Measurements from ENCODE around the gene IL18.
"Not testable (repeated sequence)": the region's sequence is repeated elsewhere in the genome, so short reads cannot be mapped to it uniquely, and the experiment has no call there.

The IL18 gene

DNA sequence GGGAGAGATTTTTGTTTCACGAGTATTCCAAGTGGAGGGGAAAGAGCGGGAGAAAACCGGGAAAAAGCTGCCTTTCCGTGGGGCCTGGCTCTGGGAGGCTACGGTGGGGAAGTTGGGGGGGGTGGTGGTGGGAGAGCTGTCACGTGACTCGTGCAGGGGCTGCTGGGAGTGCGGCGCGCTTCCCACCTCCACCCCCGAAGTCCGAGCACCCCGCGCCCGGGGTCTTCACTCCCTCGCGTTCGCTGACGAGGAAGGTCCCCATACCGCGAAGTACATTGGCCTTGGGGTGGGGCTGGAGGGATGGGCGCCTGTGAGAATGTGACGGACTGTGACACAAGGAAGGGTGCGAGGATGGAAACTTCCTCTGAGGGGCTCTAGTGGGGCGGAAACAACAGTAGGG is 3.3 kb upstream of the IL18 start, which contains the start of gene TEX12:
Gene TEX12 (plus strand): TSS at position 228 of the 400 bp plus-strand sequence. CDS start 1,897 bp downstream, outside the sequence.
- H3K4me2 ChIP-seq (ENCODE audit: low read length), result no peak within 1 kb of the TSS
- WGBS (ENCODE audit: extremely low coverage, insufficient coverage, low lambda C conversion rate), result no CpG with 5 or more reads among the region's 25 CpGs
- no peaks in the 10 kb centered on the region for H3K36me3 ChIP-seq (ENCODE audit: control insufficient read depth, insufficient read depth, low read length)
- no peaks in the 10 kb centered on the region for H3K79me1 ChIP-seq (ENCODE audit: low read length)
- no peak within 1 kb of the TSS for H3K23ac ChIP-seq (ENCODE audit: low read length)
- no peak within 1 kb of the TSS for H2BK120ac ChIP-seq (ENCODE audit: low read depth, low read length)
- no peak within 1 kb of the TSS for H3K9ac ChIP-seq (ENCODE audit: low read length)
- no peak for DNase-seq
- no peak within 1 kb of the TSS for H2AK5ac ChIP-seq (ENCODE audit: low read length)
- H2BK15ac ChIP-seq (replicated peaks; ENCODE audit: low read depth), result no peak within 1 kb of the TSS
- H3K56ac ChIP-seq (ENCODE audit: low read length), result no peak within 1 kb of the TSS
- H4K8ac ChIP-seq (ENCODE audit: low read depth, low read length), result no peak within 1 kb of the TSS
- H3K4ac ChIP-seq (ENCODE audit: low read depth, low read length), result peak within 1 kb of the TSS; percentile 60
- H3K27ac ChIP-seq (ENCODE audit: low read depth, low read length), result no peak within 1 kb of the TSS
- H2BK5ac ChIP-seq (ENCODE audit: low read length), result no peak within 1 kb of the TSS
- H3K27me3 ChIP-seq (ENCODE audit: insufficient read depth, low read length, poor library complexity), result no peaks in the 10 kb centered on the region
- H3K18ac ChIP-seq (ENCODE audit: low read length), result no peak within 1 kb of the TSS
- H3K4me1 ChIP-seq (ENCODE audit: control insufficient read depth, low read depth, low read length), result no peaks in the 10 kb centered on the region
- no peak within 1 kb of the TSS for H3K4me3 ChIP-seq (ENCODE audit: low read length)
- no peak within 1 kb of the TSS for H4K5ac ChIP-seq (ENCODE audit: low read length)
- no peaks in the 10 kb centered on the region for H3K79me2 ChIP-seq (ENCODE audit: control insufficient read depth, insufficient read depth, low read length)

- H3K79me2 ChIP-seq (ENCODE audit: control insufficient read depth, insufficient read depth, low read length), result no peaks in the 10 kb centered on the region
- no peak overlapping the region for H3K4ac ChIP-seq (ENCODE audit: low read depth, low read length)
- H3K36me3 ChIP-seq (ENCODE audit: control insufficient read depth, insufficient read depth, low read length), result no peaks in the 10 kb centered on the region
- H2BK120ac ChIP-seq (ENCODE audit: low read depth, low read length), result no peak overlapping the region
- H3K56ac ChIP-seq (ENCODE audit: low read length), result no peak overlapping the region
- no peak overlapping the region for H2BK5ac ChIP-seq (ENCODE audit: low read length)
- H3K18ac ChIP-seq (ENCODE audit: low read length), result no peak overlapping the region
- no peak overlapping the region for H2BK15ac ChIP-seq (replicated peaks; ENCODE audit: low read depth)
- no peaks in the 10 kb centered on the region for H3K27me3 ChIP-seq (ENCODE audit: insufficient read depth, low read length, poor library complexity)
- no peaks in the 10 kb centered on the region for H3K4me1 ChIP-seq (ENCODE audit: control insufficient read depth, low read depth, low read length)
- no peak for DNase-seq
- WGBS (ENCODE audit: extremely low coverage, insufficient coverage, low lambda C conversion rate), result no CpG with 5 or more reads among the region's 8 CpGs
- no peak overlapping the region for H3K27ac ChIP-seq (ENCODE audit: low read depth, low read length)
- no peaks in the 10 kb centered on the region for H3K79me1 ChIP-seq (ENCODE audit: low read length)
- no peak overlapping the region for H3K4me3 ChIP-seq (ENCODE audit: low read length)
- no peak overlapping the region for H4K8ac ChIP-seq (ENCODE audit: low read depth, low read length)
- no peak overlapping the region for H3K23ac ChIP-seq (ENCODE audit: low read length)
- H4K5ac ChIP-seq (ENCODE audit: low read length), result no peak overlapping the region
- H3K9ac ChIP-seq (ENCODE audit: low read length), result no peak overlapping the region
- no peak overlapping the region for H3K4me2 ChIP-seq (ENCODE audit: low read length)
- no peak overlapping the region for H2AK5ac ChIP-seq (ENCODE audit: low read length)
These were observed 2.7 kb upstream of the IL18 start for GRCh38 chr11:112166562-112166961.

DNA sequence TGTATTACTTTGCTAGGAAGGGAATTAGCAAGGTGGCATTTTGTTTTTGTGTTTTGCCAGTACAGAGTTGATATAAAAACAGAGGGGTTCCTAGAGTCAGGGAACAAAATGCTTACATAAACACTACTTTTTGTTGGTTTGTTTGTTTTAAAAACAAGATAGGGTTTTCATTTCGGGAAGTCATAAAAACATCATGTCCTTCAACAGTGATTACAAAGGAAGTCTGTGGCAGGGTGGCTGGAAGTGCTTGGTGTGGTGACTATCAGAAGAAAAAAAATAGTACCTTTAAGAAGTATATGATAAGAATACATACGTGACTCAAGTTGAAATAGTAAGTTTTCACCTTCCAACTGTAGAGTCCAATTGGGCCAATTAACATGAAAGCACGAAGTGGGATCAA is 1.2 kb upstream of the IL18 start:
- Histone ChIP-seq H4K8ac (ENCODE audit: low read depth, low read length) (no peak overlapping the region), H3K18ac (ENCODE audit: low read length) (no peak overlapping the region)

DNA sequence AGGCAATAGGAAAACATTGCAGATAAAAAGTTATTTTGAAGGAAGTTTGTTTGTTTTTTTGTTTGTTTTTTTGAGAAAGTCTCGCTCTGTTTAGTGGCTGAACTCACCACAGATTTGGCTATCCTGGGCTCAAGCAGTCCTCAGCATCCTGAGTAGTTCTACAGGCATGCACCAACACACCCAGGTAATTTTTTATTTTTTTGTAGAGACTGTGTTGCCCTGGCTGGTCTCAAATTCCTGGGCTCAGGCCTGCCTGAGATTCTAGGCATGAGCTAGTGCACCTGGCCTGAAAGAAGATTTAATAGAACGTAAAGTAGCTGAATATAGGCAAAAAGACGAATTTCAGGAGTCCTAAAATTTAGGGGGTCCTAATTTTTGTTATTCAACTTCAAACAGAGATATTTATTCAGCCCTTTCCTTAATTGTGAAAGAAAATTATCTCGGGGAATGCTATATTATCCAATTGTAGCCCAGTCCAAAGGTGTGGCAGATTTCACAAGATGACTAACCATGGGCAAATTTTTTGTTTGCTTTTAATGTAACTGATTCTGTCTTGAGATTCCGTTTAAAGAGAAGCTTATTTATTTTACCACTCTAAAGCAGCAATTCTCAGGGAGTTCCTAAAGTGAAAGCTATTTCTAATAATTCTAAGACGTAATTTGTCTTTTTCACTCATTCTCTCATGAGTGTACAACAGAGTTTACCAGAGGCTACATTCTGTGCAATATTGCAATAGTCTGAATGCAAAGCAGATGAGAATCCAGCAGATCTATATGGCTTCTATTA is 940 bp downstream of the IL18 start:
- Histone ChIP-seq H2BK15ac (replicated peaks; ENCODE audit: low read depth) (no peak overlapping the region), H3K56ac (ENCODE audit: low read length) (no peak overlapping the region), H3K9ac (ENCODE audit: low read length) (no peak overlapping the region), H3K4ac (ENCODE audit: low read depth, low read length) (no peak overlapping the region), H3K79me1 (ENCODE audit: low read length) (no peaks in the 10 kb centered on the region), H3K79me2 (ENCODE audit: control insufficient read depth, insufficient read depth, low read length) (no peaks in the 10 kb centered on the region), H3K4me2 (ENCODE audit: low read length) (no peak overlapping the region), H3K27ac (ENCODE audit: low read depth, low read length) (no peak overlapping the region), H2BK120ac (ENCODE audit: low read depth, low read length) (no peak overlapping the region), H3K18ac (ENCODE audit: low read length) (no peak overlapping the region), H3K23ac (ENCODE audit: low read length) (no peak overlapping the region), H3K4me3 (ENCODE audit: low read length) (no peak overlapping the region), H3K4me1 (ENCODE audit: control insufficient read depth, low read depth, low read length) (no peaks in the 10 kb centered on the region), H2AK5ac (ENCODE audit: low read length) (no peak overlapping the region), H3K27me3 (ENCODE audit: insufficient read depth, low read length, poor library complexity) (no peaks in the 10 kb centered on the region), H4K8ac (ENCODE audit: low read depth, low read length) (no peak overlapping the region), H3K36me3 (ENCODE audit: control insufficient read depth, insufficient read depth, low read length) (no peaks in the 10 kb centered on the region), H2BK5ac (ENCODE audit: low read length) (no peak overlapping the region), H4K5ac (ENCODE audit: low read length) (no peak overlapping the region)
- whole genome bisulfite sequencing (ENCODE audit: extremely low coverage, insufficient coverage, low lambda C conversion rate), result no CpG with 5 or more reads among the region's 6 CpGs
- DNase-seq, result no peak

More for the DNA sequence above, 1.2 kb upstream of the IL18 start:
- H3K4ac ChIP-seq (ENCODE audit: low read depth, low read length), result no peak overlapping the region
- no peak overlapping the region for H3K4me2 ChIP-seq (ENCODE audit: low read length)
- DNase-seq, result no peak
- no peak overlapping the region for H2BK5ac ChIP-seq (ENCODE audit: low read length)
- no peaks in the 10 kb centered on the region for H3K4me1 ChIP-seq (ENCODE audit: control insufficient read depth, low read depth, low read length)
- H4K5ac ChIP-seq (ENCODE audit: low read length), result no peak overlapping the region
- H3K27ac ChIP-seq (ENCODE audit: low read depth, low read length), result no peak overlapping the region
- H3K36me3 ChIP-seq (ENCODE audit: control insufficient read depth, insufficient read depth, low read length), result no peaks in the 10 kb centered on the region
- H2AK5ac ChIP-seq (ENCODE audit: low read length), result no peak overlapping the region
- no peak overlapping the region for H2BK15ac ChIP-seq (replicated peaks; ENCODE audit: low read depth)
- no peak overlapping the region for H3K4me3 ChIP-seq (ENCODE audit: low read length)
- no peaks in the 10 kb centered on the region for H3K79me2 ChIP-seq (ENCODE audit: control insufficient read depth, insufficient read depth, low read length)
- no peak overlapping the region for H3K9ac ChIP-seq (ENCODE audit: low read length)
- no peaks in the 10 kb centered on the region for H3K27me3 ChIP-seq (ENCODE audit: insufficient read depth, low read length, poor library complexity)
- no peaks in the 10 kb centered on the region for H3K79me1 ChIP-seq (ENCODE audit: low read length)
- H3K56ac ChIP-seq (ENCODE audit: low read length), result no peak overlapping the region
- WGBS (ENCODE audit: extremely low coverage, insufficient coverage, low lambda C conversion rate), result no CpG with 5 or more reads among the region's 3 CpGs
- no peak overlapping the region for H2BK120ac ChIP-seq (ENCODE audit: low read depth, low read length)
- H3K23ac ChIP-seq (ENCODE audit: low read length), result no peak overlapping the region

DNA sequence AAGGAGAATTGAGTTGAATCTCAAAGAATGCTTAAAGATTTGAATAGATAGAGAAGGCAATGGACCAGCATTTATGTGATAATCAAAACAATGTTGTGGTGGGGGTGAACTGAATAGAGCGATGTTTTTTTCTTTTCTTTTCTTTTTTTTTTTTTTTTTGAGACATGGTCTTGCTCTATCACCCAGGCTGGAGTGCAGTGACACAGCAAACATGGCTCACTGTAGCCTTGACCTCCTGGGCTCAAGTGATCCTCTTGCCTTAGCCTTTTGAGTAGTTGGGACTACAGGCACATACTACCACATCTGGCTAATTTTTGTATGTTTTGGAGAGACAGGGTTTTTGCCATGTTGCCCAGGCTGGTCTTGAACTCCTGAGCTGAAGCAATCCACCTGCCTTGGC is 1.7 kb downstream of the IL18 start:
- H3K79me1 ChIP-seq (ENCODE audit: low read length); H2AK5ac ChIP-seq (ENCODE audit: low read length); H3K36me3 ChIP-seq (ENCODE audit: control insufficient read depth, insufficient read depth, low read length); H3K27me3 ChIP-seq (ENCODE audit: insufficient read depth, low read length, poor library complexity); H4K8ac ChIP-seq (ENCODE audit: low read depth, low read length); H3K79me2 ChIP-seq (ENCODE audit: control insufficient read depth, insufficient read depth, low read length); DNase-seq; H3K23ac ChIP-seq (ENCODE audit: low read length); H3K4me1 ChIP-seq (ENCODE audit: control insufficient read depth, low read depth, low read length); H3K56ac ChIP-seq (ENCODE audit: low read length); H2BK5ac ChIP-seq (ENCODE audit: low read length); H2BK15ac ChIP-seq (replicated peaks; ENCODE audit: low read depth); H2BK120ac ChIP-seq (ENCODE audit: low read depth, low read length); H3K9ac ChIP-seq (ENCODE audit: low read length); H3K27ac ChIP-seq (ENCODE audit: low read depth, low read length); H3K18ac ChIP-seq (ENCODE audit: low read length); H3K4ac ChIP-seq (ENCODE audit: low read depth, low read length); H3K4me2 ChIP-seq (ENCODE audit: low read length); H4K5ac ChIP-seq (ENCODE audit: low read length); H3K4me3 ChIP-seq (ENCODE audit: low read length): not testable (repeated sequence)
- no CpG with 5 or more reads among the region's 1 CpG for WGBS (ENCODE audit: extremely low coverage, insufficient coverage, low lambda C conversion rate)

- H2AK5ac ChIP-seq (ENCODE audit: low read length), result no peak overlapping the region
- no peak overlapping the region for H3K23ac ChIP-seq (ENCODE audit: low read length)
- no peaks in the 10 kb centered on the region for H3K79me2 ChIP-seq (ENCODE audit: control insufficient read depth, insufficient read depth, low read length)
- no CpG with 5 or more reads among the region's 1 CpG for WGBS (ENCODE audit: extremely low coverage, insufficient coverage, low lambda C conversion rate)
- no peak overlapping the region for H2BK5ac ChIP-seq (ENCODE audit: low read length)
- H3K27me3 ChIP-seq (ENCODE audit: insufficient read depth, low read length, poor library complexity), result no peaks in the 10 kb centered on the region
- H3K18ac ChIP-seq (ENCODE audit: low read length), result no peak overlapping the region
- no peak overlapping the region for H3K27ac ChIP-seq (ENCODE audit: low read depth, low read length)
- H3K79me1 ChIP-seq (ENCODE audit: low read length), result no peaks in the 10 kb centered on the region
- no peak overlapping the region for H3K9ac ChIP-seq (ENCODE audit: low read length)
- no peak overlapping the region for H3K56ac ChIP-seq (ENCODE audit: low read length)
- H3K4ac ChIP-seq (ENCODE audit: low read depth, low read length), result no peak overlapping the region
- no peak overlapping the region for H4K5ac ChIP-seq (ENCODE audit: low read length)
- DNase-seq, result no peak
- no peak overlapping the region for H3K4me3 ChIP-seq (ENCODE audit: low read length)
- H3K4me2 ChIP-seq (ENCODE audit: low read length), result no peak overlapping the region
- H3K36me3 ChIP-seq (ENCODE audit: control insufficient read depth, insufficient read depth, low read length), result no peaks in the 10 kb centered on the region
- no peak overlapping the region for H2BK15ac ChIP-seq (replicated peaks; ENCODE audit: low read depth)
- no peak overlapping the region for H4K8ac ChIP-seq (ENCODE audit: low read depth, low read length)
- no peaks in the 10 kb centered on the region for H3K4me1 ChIP-seq (ENCODE audit: control insufficient read depth, low read depth, low read length)
- no peak overlapping the region for H2BK120ac ChIP-seq (ENCODE audit: low read depth, low read length)
These were observed 2.9 kb downstream of the IL18 start for GRCh38 chr11:112161012-112161411.

Data from mesendoderm (in vitro differentiated cells).